ENCODE data around the gene BANF2. TPM values are rescaled to one million over a fixed set of nuclear protein-coding genes. Genes with fewer than 3 reads are reported as not detected.

Gene BANF2
- total and polyA plus RNA-seq, 2 of the 8 experiments (the other 6 are each of a cell fraction or from before 2014, with no cell fraction given), result not detected

DNA sequence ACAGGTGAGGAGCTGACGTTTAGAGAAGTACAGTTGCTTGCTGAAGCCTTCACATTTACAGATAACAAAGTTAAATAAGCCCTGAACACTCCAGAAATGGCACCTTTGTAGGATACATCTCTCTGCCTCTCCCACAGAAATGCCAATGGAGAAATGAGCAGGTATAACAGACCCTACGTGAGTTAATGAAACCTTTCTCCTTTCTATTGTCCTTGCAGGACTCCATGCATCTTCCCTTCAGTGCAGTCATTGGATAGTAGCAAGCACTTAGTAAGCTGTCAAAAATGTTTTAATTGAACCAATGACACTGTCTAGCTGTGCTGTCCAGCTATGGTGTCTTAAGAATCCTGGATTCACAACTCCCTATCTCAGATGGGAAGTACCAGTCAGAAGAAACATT lies 9.6 kb upstream of the BANF2 start:
- TF ChIP-seq, protein P1, sequence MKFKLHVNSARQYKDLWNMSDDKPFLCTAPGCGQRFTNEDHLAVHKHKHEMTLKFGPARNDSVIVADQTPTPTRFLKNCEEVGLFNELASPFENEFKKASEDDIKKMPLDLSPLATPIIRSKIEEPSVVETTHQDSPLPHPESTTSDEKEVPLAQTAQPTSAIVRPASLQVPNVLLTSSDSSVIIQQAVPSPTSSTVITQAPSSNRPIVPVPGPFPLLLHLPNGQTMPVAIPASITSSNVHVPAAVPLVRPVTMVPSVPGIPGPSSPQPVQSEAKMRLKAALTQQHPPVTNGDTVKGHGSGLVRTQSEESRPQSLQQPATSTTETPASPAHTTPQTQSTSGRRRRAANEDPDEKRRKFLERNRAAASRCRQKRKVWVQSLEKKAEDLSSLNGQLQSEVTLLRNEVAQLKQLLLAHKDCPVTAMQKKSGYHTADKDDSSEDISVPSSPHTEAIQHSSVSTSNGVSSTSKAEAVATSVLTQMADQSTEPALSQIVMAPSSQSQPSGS (IDR thresholded peaks at IDR 0.05; ENCODE audit: low read length), result no peak
- TF ChIP-seq HDAC6 (IDR thresholded peaks at IDR 0.05; ENCODE audit: low read depth, low read length) (no peak), CREB1 (IDR thresholded peaks at IDR 0.05) (no peak)
- TF ChIP-seq, protein P2, sequence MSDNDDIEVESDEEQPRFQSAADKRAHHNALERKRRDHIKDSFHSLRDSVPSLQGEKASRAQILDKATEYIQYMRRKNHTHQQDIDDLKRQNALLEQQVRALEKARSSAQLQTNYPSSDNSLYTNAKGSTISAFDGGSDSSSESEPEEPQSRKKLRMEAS (IDR thresholded peaks at IDR 0.05), result no peak
- Histone ChIP-seq H2BK15ac (ENCODE audit: low read length) (no peak overlapping the region), H2AFZ (ENCODE audit: low read length) (no peak overlapping the region), H3K27me3 (replicated peaks in 1 of 4; ENCODE audit: control insufficient read depth in 3 of 4, extremely low read depth in 1 of 4, insufficient read depth in 3 of 4, low read length in 3 of 4) (no peaks in the 10 kb centered on the region), H3K4me3 (ENCODE audit: extremely low read depth in 1 of 4, insufficient read depth in 2 of 4, low read depth in 3 of 4, low read length in 4 of 4) (no peak overlapping the region), H4K5ac (ENCODE audit: insufficient read length, low read depth, low read length) (no peak overlapping the region), H3K23ac (ENCODE audit: insufficient read length) (no peak overlapping the region), H2BK5ac (ENCODE audit: low read depth, low read length) (no peak overlapping the region), H3K79me2 (ENCODE audit: control insufficient read depth in 1 of 2, insufficient read depth in 2 of 2, low read length in 2 of 2) (no peaks in the 10 kb centered on the region), H3K36me3 (ENCODE audit: control insufficient read depth in 2 of 4, insufficient read depth in 4 of 4, low read length in 3 of 4) (no peaks in the 10 kb centered on the region), H3K9me3 (ENCODE audit: insufficient read depth in 2 of 2, low read depth in 1 of 2, low read length in 1 of 2) (0 out of 4 replicates have a peak, but pooled peaks cover 0 to 2% of the 10 kb centered on the region in 2 experiments), H3K23me2 (ENCODE audit: low read depth, low read length) (no peaks in the 10 kb centered on the region; the same call in 1 of the 2 replicates), H3K56ac (replicated peaks; ENCODE audit: insufficient read length, low read depth, low read length) (no peak overlapping the region), H2BK12ac (ENCODE audit: low read depth, low read length) (no peak overlapping the region), H2AK5ac (ENCODE audit: low read depth, low read length) (no peak overlapping the region), H2BK120ac (replicated peaks; ENCODE audit: low read depth, low read length) (no peak overlapping the region), H3K4me1 (replicated peaks in 1 of 4; ENCODE audit: control insufficient read depth in 3 of 4, insufficient read depth in 4 of 4, low read length in 3 of 4) (peaks cover 0 to 5% (median 3%) of the 10 kb centered on the region in 4 experiments; a peak in 4 of 7 replicates), H3K9ac (replicated peaks in 1 of 4; ENCODE audit: extremely low read depth in 1 of 4, low read depth in 3 of 4, low read length in 3 of 4) (no peak overlapping the region), H4K8ac (ENCODE audit: extremely low read depth, insufficient read depth, low read length) (no peak overlapping the region), H3K18ac (ENCODE audit: extremely low read depth, low read length) (no peak overlapping the region), H3K14ac (ENCODE audit: insufficient read length) (no peak overlapping the region), H3K4me2 (ENCODE audit: insufficient read depth in 1 of 2, low read depth in 2 of 2, low read length in 2 of 2) (no peak overlapping the region), H4K91ac (replicated peaks; ENCODE audit: insufficient read length, low read length) (no peak overlapping the region), H3K79me1 (ENCODE audit: low read depth, low read length) (no peaks in the 10 kb centered on the region), H3K4ac (replicated peaks; ENCODE audit: insufficient read length, low read depth, low read length) (no peak overlapping the region), H3K27ac (ENCODE audit: low read depth, low read length) (no peak overlapping the region), H4K20me1 (replicated peaks in 1 of 2; ENCODE audit: control insufficient read depth in 1 of 2, insufficient read depth in 2 of 2, low read length in 2 of 2) (no peaks in the 10 kb centered on the region), H2BK20ac (ENCODE audit: low read length) (no peak overlapping the region)
- 77% methylated on average over 2 of the region's 2 CpGs; no CpG with 5 or more reads in 1 of the 2 experiments for WGBS, 2 experiments (ENCODE audit: extremely low coverage in 1 of 2, insufficient coverage in 1 of 2, insufficient read length in 1 of 2, insufficient replicate concordance in 2 of 2, low coverage in 1 of 2, low lambda C conversion rate in 2 of 2, missing lambda C conversion rate in 1 of 2)
- DNase-seq (ENCODE audit: low read depth in 1 of 2, low spot score in 2 of 2) (no peak), FAIRE-seq (no peak)
- POLR2A ChIA-PET (ENCODE audit: partially characterized antibody), result no interaction called here
- CTCF ChIA-PET (ENCODE audit: partially characterized antibody), result interaction anchor here (0.8 to 5.2 kb wide), 5 partner anchors 7 to 212 kb away, joined by 3 to 24 read pairs (median 4); partner anchors contain the start of gene RRBP1
